GM21825 (cell line): ENCODE results near the gene SLIT3.

ENCODE experiments used
- ATAC-seq: cut with Tn5 transposase; IDR thresholded peaks from one replicate; pipeline ENCODE4 v1.9.1; 2021; ENCODE audit warnings: mild to moderate bottlenecking, moderate library complexity; ENCODE audit not compliant: unreplicated experiment

Gene SLIT3

GRCh38 chr5:169178754-169179153 is 122.2 kb downstream of the SLIT3 start:
- ATAC-seq: no peak

- no peak for ATAC-seq
Measured at GRCh38 chr5:169178274-169178673, 122.7 kb downstream of the SLIT3 start.

GRCh38 chr5:169176709-169177694 is 123.9 kb downstream of the SLIT3 start:
- no peak for ATAC-seq

GRCh38 chr5:169175733-169176132 is 125.2 kb downstream of the SLIT3 start:
- ATAC-seq: no peak

GRCh38 chr5:169174923-169175322 is 126.0 kb downstream of the SLIT3 start:
- ATAC-seq: no peak

- no peak for ATAC-seq
Measured at GRCh38 chr5:169173372-169173771, 127.6 kb downstream of the SLIT3 start.

- no peak for ATAC-seq
Measured at GRCh38 chr5:169171515-169171914, 129.4 kb downstream of the SLIT3 start.

- no peak for ATAC-seq
Measured at GRCh38 chr5:169169783-169170182, 131.2 kb downstream of the SLIT3 start.

GRCh38 chr5:169168280-169168679 is 132.7 kb downstream of the SLIT3 start:
- ATAC-seq: no peak

GRCh38 chr5:169166078-169166477 is 134.9 kb downstream of the SLIT3 start:
- no peak for ATAC-seq

- ATAC-seq: no peak
Measured at GRCh38 chr5:169165052-169165451, 135.9 kb downstream of the SLIT3 start.

GRCh38 chr5:169164481-169164925 is 136.4 kb downstream of the SLIT3 start:
- ATAC-seq: no peak

- no peak for ATAC-seq
Measured at GRCh38 chr5:169162407-169162806, 138.5 kb downstream of the SLIT3 start.

- ATAC-seq: no peak
Measured at GRCh38 chr5:169161022-169161680, 139.8 kb downstream of the SLIT3 start.

GRCh38 chr5:169160405-169160901 is 140.5 kb downstream of the SLIT3 start:
- ATAC-seq: no peak

GRCh38 chr5:169158764-169159163 is 142.2 kb downstream of the SLIT3 start:
- ATAC-seq: no peak

GRCh38 chr5:169157064-169157463 is 143.9 kb downstream of the SLIT3 start:
- ATAC-seq: no peak

- ATAC-seq: no peak
Measured at GRCh38 chr5:169154679-169155078, 146.3 kb downstream of the SLIT3 start.

GRCh38 chr5:169153405-169153804 is 147.5 kb downstream of the SLIT3 start:
- ATAC-seq: no peak

GRCh38 chr5:169152946-169153345 is 148.0 kb downstream of the SLIT3 start:
- no peak for ATAC-seq

GRCh38 chr5:169152453-169152852 is 148.5 kb downstream of the SLIT3 start:
- ATAC-seq: no peak
